GM19328 (cell line): ENCODE results near the gene SSUH2.

Experiments used
- ATAC-seq: cut with Tn5 transposase; IDR thresholded peaks from one replicate; pipeline ENCODE4 v1.9.1; 2021; ENCODE audit warnings: mild to moderate bottlenecking, moderate library complexity; ENCODE audit not compliant: unreplicated experiment

The SSUH2 gene

GRCh38 chr3:8618950-8619349, 25.6 kb downstream of the SSUH2 start:
- ATAC-seq: no peak

- ATAC-seq: no peak
Observed at GRCh38 chr3:8617921-8618320, 26.7 kb downstream of the SSUH2 start.

- no peak for ATAC-seq
Observed at GRCh38 chr3:8610951-8611350, 33.6 kb downstream of the SSUH2 start.

- ATAC-seq: no peak
Observed at GRCh38 chr3:8608791-8609467, 35.7 kb downstream of the SSUH2 start.

GRCh38 chr3:8608041-8608790, 36.4 kb downstream of the SSUH2 start:
- ATAC-seq: no peak

- no peak for ATAC-seq
Observed at GRCh38 chr3:8607234-8608040, 37.2 kb downstream of the SSUH2 start.

GRCh38 chr3:8606701-8607231, 37.8 kb downstream of the SSUH2 start:
- ATAC-seq: no peak

- ATAC-seq: no peak
Observed at GRCh38 chr3:8604988-8605387, 39.6 kb downstream of the SSUH2 start.

- no peak for ATAC-seq
Observed at GRCh38 chr3:8604006-8604405, 40.6 kb downstream of the SSUH2 start.

GRCh38 chr3:8603115-8603710, 41.4 kb downstream of the SSUH2 start:
- ATAC-seq: no peak

GRCh38 chr3:8600457-8600856, 44.1 kb downstream of the SSUH2 start:
- ATAC-seq: no peak

- ATAC-seq: no peak
Observed at GRCh38 chr3:8599146-8599545, 45.5 kb downstream of the SSUH2 start.

GRCh38 chr3:8597219-8597853, 47.3 kb downstream of the SSUH2 start:
- no peak for ATAC-seq

GRCh38 chr3:8596321-8597218, 48.0 kb downstream of the SSUH2 start:
- ATAC-seq: no peak

GRCh38 chr3:8595695-8596115, 48.9 kb downstream of the SSUH2 start:
- no peak for ATAC-seq

GRCh38 chr3:8595252-8595651, 49.3 kb downstream of the SSUH2 start:
- no peak for ATAC-seq

- ATAC-seq: no peak
Observed at GRCh38 chr3:8593021-8593827, 51.4 kb downstream of the SSUH2 start.

GRCh38 chr3:8589880-8590556, 54.6 kb downstream of the SSUH2 start:
- ATAC-seq: no peak
